ENCODE data around the gene CIT.

The CIT gene

DNA sequence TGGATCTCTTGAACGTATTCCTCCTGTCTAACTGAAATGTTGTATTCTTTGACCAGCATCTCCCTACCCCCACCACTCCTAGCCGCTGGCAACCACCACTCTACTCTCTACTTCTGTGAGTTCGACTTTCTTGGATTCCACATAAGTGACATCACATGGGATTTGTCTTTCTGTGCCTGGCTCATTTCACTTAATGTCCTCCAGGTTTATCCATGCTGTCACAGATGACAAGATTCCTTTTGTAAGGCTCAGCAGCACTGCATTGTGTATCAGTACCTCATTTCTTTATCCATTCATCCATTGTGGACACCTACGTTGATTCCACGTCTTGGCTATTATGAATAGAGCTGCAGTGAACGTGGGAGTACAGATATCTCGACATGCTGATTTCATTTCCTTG lies 198.7 kb downstream of the CIT start:
- TF ChIP-seq ZNF184 (tag by site-specific recombination; IDR thresholded peaks at IDR 0.05) (peak; percentile 98), ZNF629 (tag by site-specific recombination; IDR thresholded peaks at IDR 0.05) (peak; percentile 81), MEIS1 (CRISPR knock-in tag; IDR thresholded peaks at IDR 0.05; ENCODE audit: borderline replicate concordance) (no peak), ZNF366 (tag by site-specific recombination; conservative IDR thresholded peaks at IDR 0.05) (no peak), ZNF221 (tag by site-specific recombination; IDR thresholded peaks at IDR 0.05; ENCODE audit: borderline replicate concordance) (no peak)
- CTCF ChIA-PET = interaction anchor here (1.3 kb wide), 1 partner anchor 10 kb away, joined by 3 read pairs; no protein-coding TSS in a partner anchor
- Histone ChIP-seq H3K4me1 (ENCODE audit: control insufficient read depth, insufficient read depth, low read length) (no peaks in the 10 kb centered on the region), H3K36me3 (ENCODE audit: control insufficient read depth in 2 of 2, insufficient read depth in 1 of 2, low read length in 2 of 2) (peaks cover 35 to 87% of the 10 kb centered on the region in 2 experiments), H3K27ac (ENCODE audit: extremely low read depth, low read depth, low read length) (no peak overlapping the region), H3K9me3 (ENCODE audit: control insufficient read depth, insufficient read depth, low read depth, low read length) (no peaks in the 10 kb centered on the region), H3K4me3 (ENCODE audit: low read depth, low read length) (no peak overlapping the region)
- POLR2A ChIA-PET = no interaction called here

DNA sequence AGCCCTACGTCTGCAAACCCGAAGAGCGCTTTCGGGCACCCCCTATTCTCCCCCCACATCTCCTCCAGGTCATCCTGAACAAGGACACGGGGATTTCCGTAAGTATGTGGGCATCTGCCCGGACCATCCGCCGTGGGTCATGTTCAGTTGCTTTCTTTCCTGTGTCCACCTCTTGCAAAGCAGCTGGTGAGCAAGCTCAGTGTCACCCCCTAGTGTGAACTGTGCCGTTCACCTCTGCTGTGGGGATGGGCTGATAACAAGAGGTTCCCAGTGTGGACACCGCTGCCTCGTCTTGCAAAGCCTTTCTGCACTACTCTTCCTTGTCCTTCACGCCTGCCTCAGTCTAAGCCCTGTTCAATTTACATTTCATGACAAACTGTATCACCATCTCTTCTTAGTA lies 200.5 kb downstream of the CIT start:
- Histone ChIP-seq H3K4me3 (ENCODE audit: low read depth, low read length) (no peak overlapping the region), H3K36me3 (ENCODE audit: control insufficient read depth in 2 of 2, insufficient read depth in 1 of 2, low read length in 2 of 2) (peaks cover 47 to 100% of the 10 kb centered on the region in 2 experiments), H3K9me3 (ENCODE audit: control insufficient read depth, insufficient read depth, low read depth, low read length) (no peaks in the 10 kb centered on the region), H3K27ac (ENCODE audit: extremely low read depth, low read depth, low read length) (no peak overlapping the region), H3K4me1 (ENCODE audit: control insufficient read depth, insufficient read depth, low read length) (no peaks in the 10 kb centered on the region)
- CTCF ChIA-PET = interaction anchor here (0.6 kb wide), 1 partner anchor 9 kb away, joined by 4 read pairs; the partner anchor contains the start of gene PRKAB1
- POLR2A ChIA-PET = interaction anchor here (1.6 kb wide), 1 partner anchor 9 kb away, joined by 3 read pairs; the partner anchor contains the start of gene PRKAB1
- TF ChIP-seq TCF7L2 (IDR thresholded peaks at IDR 0.05; ENCODE audit: borderline replicate concordance, low read depth, low read length) (no peak), ZNF561 (tag by site-specific recombination; IDR thresholded peaks at IDR 0.05; ENCODE audit: borderline replicate concordance) (no peak)
- TF ChIP-seq, protein P1, sequence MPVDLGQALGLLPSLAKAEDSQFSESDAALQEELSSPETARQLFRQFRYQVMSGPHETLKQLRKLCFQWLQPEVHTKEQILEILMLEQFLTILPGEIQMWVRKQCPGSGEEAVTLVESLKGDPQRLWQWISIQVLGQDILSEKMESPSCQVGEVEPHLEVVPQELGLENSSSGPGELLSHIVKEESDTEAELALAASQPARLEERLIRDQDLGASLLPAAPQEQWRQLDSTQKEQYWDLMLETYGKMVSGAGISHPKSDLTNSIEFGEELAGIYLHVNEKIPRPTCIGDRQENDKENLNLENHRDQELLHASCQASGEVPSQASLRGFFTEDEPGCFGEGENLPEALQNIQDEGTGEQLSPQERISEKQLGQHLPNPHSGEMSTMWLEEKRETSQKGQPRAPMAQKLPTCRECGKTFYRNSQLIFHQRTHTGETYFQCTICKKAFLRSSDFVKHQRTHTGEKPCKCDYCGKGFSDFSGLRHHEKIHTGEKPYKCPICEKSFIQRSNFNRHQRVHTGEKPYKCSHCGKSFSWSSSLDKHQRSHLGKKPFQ (tag by site-specific recombination; IDR thresholded peaks at IDR 0.05) = peak; percentile 64; the same call in 1 of the 2 replicates

DNA sequence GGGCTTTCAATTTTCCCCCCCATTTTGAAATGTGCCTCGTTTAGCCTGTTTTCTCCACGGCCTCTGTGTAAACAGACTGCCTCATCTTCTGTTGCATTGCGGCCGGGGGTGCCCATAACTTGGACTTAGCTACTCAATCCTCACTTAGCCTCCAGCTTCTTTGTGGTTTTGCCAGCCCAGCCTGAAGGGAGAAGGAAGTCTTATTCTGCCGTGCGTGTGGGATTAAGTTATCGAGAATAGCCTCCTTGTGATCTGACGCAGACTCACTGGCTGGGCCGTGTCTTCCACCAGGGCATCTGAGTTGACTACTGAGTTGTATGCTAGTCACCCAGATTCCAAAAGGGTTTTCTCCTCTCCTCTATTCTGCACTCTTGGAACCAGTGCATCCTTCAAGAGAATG lies 201.1 kb downstream of the CIT start:
- Histone ChIP-seq H3K36me3 (ENCODE audit: control insufficient read depth in 2 of 2, insufficient read depth in 1 of 2, low read length in 2 of 2) (peaks cover 50 to 100% of the 10 kb centered on the region in 2 experiments), H3K4me1 (ENCODE audit: control insufficient read depth, insufficient read depth, low read length) (no peaks in the 10 kb centered on the region), H3K4me3 (ENCODE audit: low read depth, low read length) (no peak overlapping the region), H3K27ac (ENCODE audit: extremely low read depth, low read depth, low read length) (no peak overlapping the region), H3K9me3 (ENCODE audit: control insufficient read depth, insufficient read depth, low read depth, low read length) (no peaks in the 10 kb centered on the region)
- CTCF ChIA-PET = no interaction called here
- POLR2A ChIA-PET = interaction anchor here (1.6 kb wide), 1 partner anchor 8 kb away, joined by 3 read pairs; the partner anchor contains the start of gene PRKAB1
- TF ChIP-seq ZBTB7A (tag by site-specific recombination; IDR thresholded peaks at IDR 0.05; ENCODE audit: low read depth) (no peak), KLF9 (tag by site-specific recombination; IDR thresholded peaks at IDR 0.05; ENCODE audit: low read depth) (no peak), OVOL3 (tag by site-specific recombination; IDR thresholded peaks at IDR 0.05) (no peak), BCL11B (tag by site-specific recombination; IDR thresholded peaks at IDR 0.05; ENCODE audit: low read depth) (no peak), ZNF776 (tag by site-specific recombination; IDR thresholded peaks at IDR 0.05; ENCODE audit: borderline replicate concordance) (no peak), ZNF416 (tag by site-specific recombination; IDR thresholded peaks at IDR 0.05) (no peak), ZNF16 (tag by site-specific recombination; IDR thresholded peaks at IDR 0.05; ENCODE audit: low read depth) (no peak), EGR2 (tag by site-specific recombination; IDR thresholded peaks at IDR 0.05; ENCODE audit: low read depth) (no peak), ZNF138 (tag by site-specific recombination; IDR thresholded peaks at IDR 0.05; ENCODE audit: borderline replicate concordance) (no peak), ZNF544 (tag by site-specific recombination; IDR thresholded peaks at IDR 0.05) (no peak), ZNF37A (tag by site-specific recombination; IDR thresholded peaks at IDR 0.05) (no peak), ZNF654 (tag by site-specific recombination; IDR thresholded peaks at IDR 0.05; ENCODE audit: low read depth) (no peak), ZNF830 (tag by site-specific recombination; IDR thresholded peaks at IDR 0.05; ENCODE audit: low read depth) (no peak)
- TF ChIP-seq, protein P2, sequence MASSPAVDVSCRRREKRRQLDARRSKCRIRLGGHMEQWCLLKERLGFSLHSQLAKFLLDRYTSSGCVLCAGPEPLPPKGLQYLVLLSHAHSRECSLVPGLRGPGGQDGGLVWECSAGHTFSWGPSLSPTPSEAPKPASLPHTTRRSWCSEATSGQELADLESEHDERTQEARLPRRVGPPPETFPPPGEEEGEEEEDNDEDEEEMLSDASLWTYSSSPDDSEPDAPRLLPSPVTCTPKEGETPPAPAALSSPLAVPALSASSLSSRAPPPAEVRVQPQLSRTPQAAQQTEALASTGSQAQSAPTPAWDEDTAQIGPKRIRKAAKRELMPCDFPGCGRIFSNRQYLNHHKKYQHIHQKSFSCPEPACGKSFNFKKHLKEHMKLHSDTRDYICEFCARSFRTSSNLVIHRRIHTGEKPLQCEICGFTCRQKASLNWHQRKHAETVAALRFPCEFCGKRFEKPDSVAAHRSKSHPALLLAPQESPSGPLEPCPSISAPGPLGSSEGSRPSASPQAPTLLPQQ (tag by site-specific recombination; IDR thresholded peaks at IDR 0.05) = no peak
- TF ChIP-seq, protein P3, sequence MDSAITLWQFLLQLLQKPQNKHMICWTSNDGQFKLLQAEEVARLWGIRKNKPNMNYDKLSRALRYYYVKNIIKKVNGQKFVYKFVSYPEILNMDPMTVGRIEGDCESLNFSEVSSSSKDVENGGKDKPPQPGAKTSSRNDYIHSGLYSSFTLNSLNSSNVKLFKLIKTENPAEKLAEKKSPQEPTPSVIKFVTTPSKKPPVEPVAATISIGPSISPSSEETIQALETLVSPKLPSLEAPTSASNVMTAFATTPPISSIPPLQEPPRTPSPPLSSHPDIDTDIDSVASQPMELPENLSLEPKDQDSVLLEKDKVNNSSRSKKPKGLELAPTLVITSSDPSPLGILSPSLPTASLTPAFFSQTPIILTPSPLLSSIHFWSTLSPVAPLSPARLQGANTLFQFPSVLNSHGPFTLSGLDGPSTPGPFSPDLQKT (IDR thresholded peaks at IDR 0.05; ENCODE audit: borderline replicate concordance, low read depth, low read length) = no peak
- TF ChIP-seq, protein P4, sequence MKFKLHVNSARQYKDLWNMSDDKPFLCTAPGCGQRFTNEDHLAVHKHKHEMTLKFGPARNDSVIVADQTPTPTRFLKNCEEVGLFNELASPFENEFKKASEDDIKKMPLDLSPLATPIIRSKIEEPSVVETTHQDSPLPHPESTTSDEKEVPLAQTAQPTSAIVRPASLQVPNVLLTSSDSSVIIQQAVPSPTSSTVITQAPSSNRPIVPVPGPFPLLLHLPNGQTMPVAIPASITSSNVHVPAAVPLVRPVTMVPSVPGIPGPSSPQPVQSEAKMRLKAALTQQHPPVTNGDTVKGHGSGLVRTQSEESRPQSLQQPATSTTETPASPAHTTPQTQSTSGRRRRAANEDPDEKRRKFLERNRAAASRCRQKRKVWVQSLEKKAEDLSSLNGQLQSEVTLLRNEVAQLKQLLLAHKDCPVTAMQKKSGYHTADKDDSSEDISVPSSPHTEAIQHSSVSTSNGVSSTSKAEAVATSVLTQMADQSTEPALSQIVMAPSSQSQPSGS (tag by site-specific recombination; IDR thresholded peaks at IDR 0.05; ENCODE audit: low read depth) = no peak
- TF ChIP-seq, protein P5, sequence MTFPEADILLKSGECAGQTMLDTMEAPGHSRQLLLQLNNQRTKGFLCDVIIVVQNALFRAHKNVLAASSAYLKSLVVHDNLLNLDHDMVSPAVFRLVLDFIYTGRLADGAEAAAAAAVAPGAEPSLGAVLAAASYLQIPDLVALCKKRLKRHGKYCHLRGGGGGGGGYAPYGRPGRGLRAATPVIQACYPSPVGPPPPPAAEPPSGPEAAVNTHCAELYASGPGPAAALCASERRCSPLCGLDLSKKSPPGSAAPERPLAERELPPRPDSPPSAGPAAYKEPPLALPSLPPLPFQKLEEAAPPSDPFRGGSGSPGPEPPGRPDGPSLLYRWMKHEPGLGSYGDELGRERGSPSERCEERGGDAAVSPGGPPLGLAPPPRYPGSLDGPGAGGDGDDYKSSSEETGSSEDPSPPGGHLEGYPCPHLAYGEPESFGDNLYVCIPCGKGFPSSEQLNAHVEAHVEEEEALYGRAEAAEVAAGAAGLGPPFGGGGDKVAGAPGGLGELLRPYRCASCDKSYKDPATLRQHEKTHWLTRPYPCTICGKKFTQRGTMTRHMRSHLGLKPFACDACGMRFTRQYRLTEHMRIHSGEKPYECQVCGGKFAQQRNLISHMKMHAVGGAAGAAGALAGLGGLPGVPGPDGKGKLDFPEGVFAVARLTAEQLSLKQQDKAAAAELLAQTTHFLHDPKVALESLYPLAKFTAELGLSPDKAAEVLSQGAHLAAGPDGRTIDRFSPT (tag by site-specific recombination; IDR thresholded peaks at IDR 0.05) = no peak
